HEK293T (cell line): Measurements from ENCODE around the gene AGAP2.

ENCODE experiments used
- CTCF ChIA-PET: fragments of 350-600 bp; formaldehyde crosslinking; extraction: SDS; loops from one replicate; lab custom pipeline; 2021; ENCODE audit warnings: antibody characterized with exemption, inconsistent platforms; lab: Yijun Ruan, JAX
- POLR2A ChIA-PET: fragments of 350-600 bp; formaldehyde crosslinking; extraction: SDS; loops from one replicate; lab custom pipeline; 2020; ENCODE audit warnings: antibody characterized with exemption, inconsistent platforms; lab: Yijun Ruan, JAX
- DNase-seq: peaks from one replicate; pipeline ENCODE4 v3.0.0; 2012; ENCODE audit warnings: mixed read lengths; ENCODE audit errors: extremely low spot score
- ARNT ChIP-seq: fragments of 450-650 bp; IDR thresholded peaks from 2 replicates; pipeline ENCODE4 v1.6.1; 2017; ENCODE audit warnings: mild to moderate bottlenecking
- BHLHE40 ChIP-seq: fragments of 450-650 bp; IDR thresholded peaks from 2 replicates; pipeline ENCODE4 v1.6.1; 2016; ENCODE audit warnings: mild to moderate bottlenecking, moderate library complexity, borderline replicate concordance
- CTBP1 ChIP-seq: fragments of 450-650 bp; IDR thresholded peaks from 2 replicates; pipeline ENCODE4 v1.6.1; 2016; ENCODE audit warnings: borderline replicate concordance
- ELF4 ChIP-seq: fragments of 450-650 bp; IDR thresholded peaks from 2 replicates; pipeline ENCODE4 v1.6.1; 2017; ENCODE audit warnings: antibody characterized with exemption
- FOXA1 ChIP-seq: fragments of 450-650 bp; IDR thresholded peaks from 2 replicates; pipeline ENCODE4 v1.6.1; 2016; ENCODE audit warnings: mild to moderate bottlenecking
- FOXK2 ChIP-seq: fragments of 450-650 bp; IDR thresholded peaks from 2 replicates; pipeline ENCODE4 v1.6.1; 2016; ENCODE audit warnings: mild to moderate bottlenecking
- FOXM1 ChIP-seq: fragments of 450-650 bp; IDR thresholded peaks from 2 replicates; pipeline ENCODE4 v1.6.1; 2017; ENCODE audit warnings: mild to moderate bottlenecking, borderline replicate concordance
- HDGF ChIP-seq: fragments of 450-650 bp; IDR thresholded peaks from 2 replicates; pipeline ENCODE4 v1.6.1; 2017; ENCODE audit warnings: antibody characterized with exemption, borderline replicate concordance
- L3MBTL2 ChIP-seq: fragments of 450-650 bp; conservative IDR thresholded peaks from 2 replicates; pipeline ENCODE4 v1.6.1; 2016; ENCODE audit warnings: mild to moderate bottlenecking
- LEF1 ChIP-seq: fragments of 450-650 bp; IDR thresholded peaks from 2 replicates; pipeline ENCODE4 v1.6.1; 2017; ENCODE audit warnings: mild to moderate bottlenecking, borderline replicate concordance
- NFRKB ChIP-seq: fragments of 450-650 bp; IDR thresholded peaks from 2 replicates; pipeline ENCODE4 v1.6.1; 2016; ENCODE audit warnings: mild to moderate bottlenecking, moderate library complexity
- SP1 ChIP-seq: fragments of 450-650 bp; IDR thresholded peaks from 2 replicates; pipeline ENCODE4 v1.6.1; 2017
- SUZ12 ChIP-seq: fragments of 450-650 bp; IDR thresholded peaks from 2 replicates; pipeline ENCODE4 v1.6.1; 2016; ENCODE audit warnings: mild to moderate bottlenecking
- TARDBP ChIP-seq: fragments of 450-650 bp; IDR thresholded peaks from 2 replicates; pipeline ENCODE4 v1.6.1; 2016
- ZNF384 ChIP-seq: fragments of 450-650 bp; IDR thresholded peaks from 2 replicates; pipeline ENCODE4 v1.6.1; 2016
- TF ChIP-seq, protein P1 (sequence below): fragments of 450-650 bp; IDR thresholded peaks from 2 replicates; pipeline ENCODE4 v1.6.1; 2016

Gene AGAP2

GRCh38 chr12:57770734-57771133 is 32.2 kb upstream of the AGAP2 start:
- TF ChIP-seq LEF1 = no peak
- TF ChIP-seq NFRKB = no peak
- no peak for TF ChIP-seq CTBP1
- no peak for TF ChIP-seq FOXM1
- TF ChIP-seq ELF4 = no peak
- no peak for TF ChIP-seq FOXK2
- no peak for TF ChIP-seq ARNT
- no peak for DNase-seq
- ChIA-PET CTCF (no interaction called here), POLR2A (no interaction called here)

DNA sequence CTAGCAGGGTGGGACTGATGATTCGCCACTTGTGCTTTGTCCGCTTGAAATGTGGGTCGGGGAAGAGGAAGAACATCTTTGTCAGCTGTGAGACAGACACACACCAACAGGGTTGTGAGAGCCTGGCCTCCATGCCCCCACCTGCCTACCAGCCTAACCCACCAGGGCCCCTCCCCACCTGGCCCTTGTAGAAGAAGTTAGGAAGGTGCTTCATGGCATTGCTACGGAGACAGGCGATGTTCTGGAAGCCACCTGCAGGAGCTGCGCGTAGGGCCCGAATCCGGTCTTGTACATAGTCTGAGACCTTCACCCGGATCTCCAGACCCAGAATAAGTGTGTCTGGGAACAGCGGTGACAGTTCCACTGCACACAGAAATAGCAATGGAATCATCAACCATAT is 31.1 kb upstream of the AGAP2 start:
- no peak for DNase-seq
- TF ChIP-seq L3MBTL2 = no peak
- TF ChIP-seq, protein P1, sequence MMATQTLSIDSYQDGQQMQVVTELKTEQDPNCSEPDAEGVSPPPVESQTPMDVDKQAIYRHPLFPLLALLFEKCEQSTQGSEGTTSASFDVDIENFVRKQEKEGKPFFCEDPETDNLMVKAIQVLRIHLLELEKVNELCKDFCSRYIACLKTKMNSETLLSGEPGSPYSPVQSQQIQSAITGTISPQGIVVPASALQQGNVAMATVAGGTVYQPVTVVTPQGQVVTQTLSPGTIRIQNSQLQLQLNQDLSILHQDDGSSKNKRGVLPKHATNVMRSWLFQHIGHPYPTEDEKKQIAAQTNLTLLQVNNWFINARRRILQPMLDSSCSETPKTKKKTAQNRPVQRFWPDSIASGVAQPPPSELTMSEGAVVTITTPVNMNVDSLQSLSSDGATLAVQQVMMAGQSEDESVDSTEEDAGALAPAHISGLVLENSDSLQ = no peak
- TF ChIP-seq NFRKB = no peak
- no peak for TF ChIP-seq SP1
- no peak for TF ChIP-seq FOXK2
- no peak for TF ChIP-seq CTBP1
- TF ChIP-seq ELF4 = no peak
- TF ChIP-seq TARDBP = no peak
- TF ChIP-seq ZNF384 = no peak
- no peak for TF ChIP-seq ARNT
- TF ChIP-seq FOXM1 = no peak
- no peak for TF ChIP-seq LEF1
- TF ChIP-seq FOXA1 = no peak
- no peak for TF ChIP-seq HDGF
- TF ChIP-seq BHLHE40 = no peak
- no peak for TF ChIP-seq SUZ12
- ChIA-PET CTCF (no interaction called here), POLR2A (no interaction called here)

DNA sequence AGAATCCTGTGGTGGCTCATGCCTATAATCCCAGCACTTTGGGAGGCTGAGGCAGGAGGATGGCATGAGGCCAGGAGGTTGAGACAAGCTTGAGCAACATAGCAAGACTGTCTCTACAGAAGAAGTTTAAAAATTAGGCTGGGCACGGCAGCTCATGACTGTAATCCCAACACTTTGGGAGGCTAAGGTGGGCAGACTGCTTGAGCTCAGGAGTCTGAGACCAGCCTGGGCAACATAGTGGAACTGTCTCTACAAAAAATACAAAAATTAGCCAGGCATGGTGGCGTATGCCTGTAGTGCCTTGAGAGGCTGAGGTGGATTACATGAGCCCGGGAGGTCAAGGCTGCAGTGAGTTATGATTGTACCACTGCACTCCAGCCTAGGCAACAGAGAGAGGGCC is 29.3 kb upstream of the AGAP2 start:
- POLR2A ChIA-PET = interaction anchor here (1.3 to 2.7 kb wide), 5 partner anchors 9 to 50 kb away, joined by 3 to 8 read pairs (median 5); partner anchors contain the start of genes AVIL and CDK4
- DNase-seq = no peak
- TF ChIP-seq CTBP1 (no peak), ARNT (no peak), SUZ12 (no peak), HDGF (no peak), L3MBTL2 (no peak), FOXA1 (no peak), ELF4 (no peak), FOXM1 (no peak), BHLHE40 (no peak), ZNF384 (no peak), FOXK2 (no peak), SP1 (no peak), LEF1 (no peak), TARDBP (no peak), NFRKB (no peak)
- TF ChIP-seq, protein P1 = no peak
- CTCF ChIA-PET = interaction anchor here (2.4 to 2.7 kb wide), 2 partner anchors 8 to 11 kb away, joined by 8 to 17 read pairs; no protein-coding TSS in a partner anchor

GRCh38 chr12:57767305-57767698 is 28.8 kb upstream of the AGAP2 start:
- ChIA-PET POLR2A (interaction anchor here (0.5 to 2.7 kb wide), 5 partner anchors 8 to 51 kb away, joined by 3 to 8 read pairs (median 5); partner anchors contain the start of genes AVIL and CDK4), CTCF (interaction anchor here (2.4 to 2.7 kb wide), 2 partner anchors 8 to 11 kb away, joined by 8 to 17 read pairs; no protein-coding TSS in a partner anchor)
- DNase-seq = no peak
- TF ChIP-seq, protein P1 = no peak
- TF ChIP-seq ELF4 (no peak), LEF1 (no peak), HDGF (no peak), ARNT (no peak), L3MBTL2 (no peak), BHLHE40 (no peak), FOXM1 (no peak), ZNF384 (no peak)

DNA sequence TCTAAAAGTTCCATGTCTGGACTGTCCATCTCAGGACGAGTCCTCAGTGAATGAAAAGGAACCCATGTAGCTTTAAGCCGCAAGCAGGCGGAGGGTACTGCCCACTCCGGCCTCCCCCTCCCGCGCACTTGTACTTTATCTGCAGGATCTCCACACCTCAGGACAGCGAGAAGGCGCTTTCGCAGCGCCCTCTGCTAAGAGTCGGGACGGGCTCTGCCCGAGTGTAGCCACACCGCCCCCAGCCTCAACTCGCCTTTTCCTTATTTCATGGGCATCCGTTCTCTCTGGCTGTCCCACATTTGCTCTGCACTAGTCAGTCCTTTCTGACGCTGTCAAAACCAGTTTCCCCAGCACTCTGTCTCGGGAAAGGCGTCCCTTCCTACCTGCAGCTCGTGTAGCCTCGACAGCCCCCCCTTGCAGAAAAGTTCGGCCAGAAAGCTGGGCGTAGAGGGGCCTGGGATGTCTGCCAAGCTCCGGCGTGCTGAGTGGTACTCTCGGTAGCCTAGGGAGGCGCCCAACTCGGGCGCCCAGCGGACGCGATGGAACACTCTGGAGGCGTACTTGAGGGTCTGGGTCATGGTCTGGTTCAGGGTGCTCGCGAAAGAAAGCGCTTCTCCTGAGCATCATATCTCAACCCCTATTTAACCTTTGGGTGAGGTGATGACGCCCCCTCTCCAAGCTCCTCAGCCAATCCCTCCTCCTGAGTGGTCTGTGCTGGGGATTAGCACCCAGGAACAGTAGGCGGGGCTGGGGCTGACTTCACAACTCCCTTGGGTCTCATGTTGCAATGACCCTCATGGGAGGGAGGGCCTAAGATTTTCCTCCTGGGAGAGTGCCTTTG is 28.1 kb upstream of the AGAP2 start, which contains the start of gene CYP27B1:
CYP27B1 (minus strand) TSS at position 615 of the 841 bp plus-strand sequence; CDS start at position 578, 37 bp downstream.
- DNase-seq = no peak
- CTCF ChIA-PET = interaction anchor here (2.4 to 2.7 kb wide), 2 partner anchors 7 to 10 kb away, joined by 8 to 17 read pairs; no protein-coding TSS in a partner anchor
- POLR2A ChIA-PET = interaction anchor here (0.6 to 2.7 kb wide), 6 partner anchors 8 to 593 kb away, joined by 4 to 8 read pairs (median 6); partner anchors contain the start of genes CDK4 and TSPAN31
- TF ChIP-seq SUZ12 (no peak), ZNF384 (no peak), NFRKB (no peak), FOXA1 (no peak), TARDBP (no peak), L3MBTL2 (no peak), HDGF (no peak), FOXM1 (no peak), ELF4 (no peak), LEF1 (no peak), SP1 (no peak)
